Gastrocnemius medialis (tissue), 4 donors: ENCODE results near the gene PLA2G12B.

Source experiments
- POLR2A ChIP-seq, 2 donors: fragments of 450-650 bp; IDR thresholded peaks; one replicate each; pipeline ENCODE4 v1.6.1; 2017; ENCODE audit warnings: antibody characterized with exemption in 2 of 2, mild to moderate bottlenecking in 2 of 2, moderate library complexity in 2 of 2
- TF ChIP-seq, protein P1 (sequence below), 5 experiments: fragments of 450-650 bp in 3 of 5; fragments of 200-600 bp in 2 of 5; sonication (generic) in 2 of 5; IDR thresholded peaks in 4 of 5; conservative IDR thresholded peaks in 1 of 5; 1 replicate in 4 of 5; 2 replicates in 1 of 5; pipeline ENCODE4 v1.5.1; 2016 to 2019; ENCODE audit warnings: antibody characterized with exemption in 5 of 5, mild to moderate bottlenecking in 3 of 5, moderate library complexity in 3 of 5

DNA sequence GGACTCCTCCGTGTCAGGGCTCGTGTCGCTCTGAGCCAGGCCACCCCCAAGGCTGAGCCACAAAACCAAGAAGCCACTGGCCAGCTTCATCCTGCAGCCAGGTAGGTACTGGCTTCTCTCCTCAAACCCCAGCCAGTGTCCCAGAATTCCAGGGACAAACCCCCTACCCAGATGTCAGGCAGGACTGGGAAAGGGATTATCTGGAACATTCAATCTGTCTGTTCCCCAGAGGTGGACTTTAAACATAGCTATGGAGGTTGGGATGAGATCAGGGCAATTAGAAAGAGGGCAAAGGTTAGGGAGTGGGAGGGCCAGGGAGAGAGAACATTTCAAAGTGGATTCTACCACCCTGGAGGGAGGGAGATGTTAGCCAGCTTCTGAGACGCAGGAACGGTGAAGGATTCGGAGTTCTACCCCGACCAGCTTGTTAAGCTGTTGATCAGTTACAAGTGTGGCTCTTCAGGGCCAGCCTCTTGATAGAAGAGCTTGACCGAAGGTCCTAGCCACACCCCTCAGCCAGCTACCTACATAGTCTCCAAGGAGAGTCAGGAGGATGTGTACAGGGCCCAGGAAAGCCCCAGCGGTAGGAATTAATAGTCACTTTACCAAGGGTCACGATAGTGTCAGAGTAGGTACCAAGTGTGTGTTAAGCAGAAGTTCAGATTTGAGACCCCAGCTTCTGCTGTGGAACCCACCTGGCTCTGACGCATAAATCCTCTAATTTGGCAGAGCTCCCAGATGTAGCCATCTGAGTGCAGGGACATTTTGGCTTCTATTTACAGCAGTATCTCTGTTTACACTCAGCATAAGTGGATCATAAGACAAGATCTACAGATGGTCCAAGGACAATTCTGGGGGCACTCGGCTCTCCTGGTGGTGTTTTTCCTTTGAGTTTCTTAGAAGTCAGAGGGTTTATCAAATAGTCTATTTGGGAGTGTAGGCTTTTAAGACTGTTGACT, at the start of gene PLA2G12B:
- TF ChIP-seq, protein P1, sequence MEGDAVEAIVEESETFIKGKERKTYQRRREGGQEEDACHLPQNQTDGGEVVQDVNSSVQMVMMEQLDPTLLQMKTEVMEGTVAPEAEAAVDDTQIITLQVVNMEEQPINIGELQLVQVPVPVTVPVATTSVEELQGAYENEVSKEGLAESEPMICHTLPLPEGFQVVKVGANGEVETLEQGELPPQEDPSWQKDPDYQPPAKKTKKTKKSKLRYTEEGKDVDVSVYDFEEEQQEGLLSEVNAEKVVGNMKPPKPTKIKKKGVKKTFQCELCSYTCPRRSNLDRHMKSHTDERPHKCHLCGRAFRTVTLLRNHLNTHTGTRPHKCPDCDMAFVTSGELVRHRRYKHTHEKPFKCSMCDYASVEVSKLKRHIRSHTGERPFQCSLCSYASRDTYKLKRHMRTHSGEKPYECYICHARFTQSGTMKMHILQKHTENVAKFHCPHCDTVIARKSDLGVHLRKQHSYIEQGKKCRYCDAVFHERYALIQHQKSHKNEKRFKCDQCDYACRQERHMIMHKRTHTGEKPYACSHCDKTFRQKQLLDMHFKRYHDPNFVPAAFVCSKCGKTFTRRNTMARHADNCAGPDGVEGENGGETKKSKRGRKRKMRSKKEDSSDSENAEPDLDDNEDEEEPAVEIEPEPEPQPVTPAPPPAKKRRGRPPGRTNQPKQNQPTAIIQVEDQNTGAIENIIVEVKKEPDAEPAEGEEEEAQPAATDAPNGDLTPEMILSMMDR (IDR thresholded peaks at IDR 0.05 in 4 of 5, conservative IDR thresholded peaks at IDR 0.05 in 1 of 5), result no peak
- no peak for TF ChIP-seq POLR2A (IDR thresholded peaks at IDR 0.05)
